ENCODE data around the gene ATE1.

Gene ATE1

GRCh38 chr10:121732172-121732571, 195.7 kb downstream of the ATE1 start:
- no peak for ATAC-seq
- TF ChIP-seq ZNF565 (CRISPR knock-in tag; conservative IDR thresholded peaks at IDR 0.05; ENCODE audit: low read depth) = no peak
- TF ChIP-seq ZFP3 (CRISPR knock-in tag; IDR thresholded peaks at IDR 0.05) = no peak
- no peak for TF ChIP-seq ISL1 (CRISPR knock-in tag; IDR thresholded peaks at IDR 0.05)
- no peak for TF ChIP-seq PATZ1 (CRISPR knock-in tag; IDR thresholded peaks at IDR 0.05; ENCODE audit: borderline replicate concordance)
- TF ChIP-seq SNAI2 (CRISPR knock-in tag; IDR thresholded peaks at IDR 0.05) = no peak
- TF ChIP-seq POU6F1 (CRISPR knock-in tag; IDR thresholded peaks at IDR 0.05; ENCODE audit: borderline replicate concordance, low read depth) = no peak
- TF ChIP-seq CSRNP3 (CRISPR knock-in tag; IDR thresholded peaks at IDR 0.05) = no peak
- no peak for TF ChIP-seq ZC3H10 (CRISPR knock-in tag; IDR thresholded peaks at IDR 0.05)
- TF ChIP-seq ARNTL (CRISPR knock-in tag; IDR thresholded peaks at IDR 0.05; ENCODE audit: borderline replicate concordance, low read depth) = no peak
- TF ChIP-seq ZNF8 (CRISPR knock-in tag; IDR thresholded peaks at IDR 0.05) = no peak
- TF ChIP-seq TCF4 (CRISPR knock-in tag; IDR thresholded peaks at IDR 0.05; ENCODE audit: borderline replicate concordance) = no peak
- no peak for TF ChIP-seq CSDC2 (CRISPR knock-in tag; IDR thresholded peaks at IDR 0.05)
- no peak for TF ChIP-seq ESRRG (CRISPR knock-in tag; IDR thresholded peaks at IDR 0.05)
- TF ChIP-seq BACH2 (CRISPR knock-in tag; IDR thresholded peaks at IDR 0.05; ENCODE audit: borderline replicate concordance) = no peak
- TF ChIP-seq TOX (CRISPR knock-in tag; IDR thresholded peaks at IDR 0.05; ENCODE audit: borderline replicate concordance) = no peak
- TF ChIP-seq RARB (CRISPR knock-in tag; IDR thresholded peaks at IDR 0.05) = no peak
- TF ChIP-seq PPARA (CRISPR knock-in tag; IDR thresholded peaks at IDR 0.05; ENCODE audit: borderline replicate concordance) = no peak
- TF ChIP-seq GLIS3 (CRISPR knock-in tag; IDR thresholded peaks at IDR 0.05) = no peak
- TF ChIP-seq OSR1 (CRISPR knock-in tag; IDR thresholded peaks at IDR 0.05) = no peak

GRCh38 chr10:121724282-121724681, 203.5 kb downstream of the ATE1 start:
- no peak for TF ChIP-seq ZFP30 (CRISPR knock-in tag; IDR thresholded peaks at IDR 0.05)
- TF ChIP-seq ARNTL (CRISPR knock-in tag; IDR thresholded peaks at IDR 0.05; ENCODE audit: borderline replicate concordance, low read depth) = no peak
- TF ChIP-seq POU6F1 (CRISPR knock-in tag; IDR thresholded peaks at IDR 0.05; ENCODE audit: borderline replicate concordance, low read depth) = no peak
- no peak for TF ChIP-seq CREB5 (CRISPR knock-in tag; IDR thresholded peaks at IDR 0.05; ENCODE audit: low read depth)
- TF ChIP-seq ZC3H10 (CRISPR knock-in tag; IDR thresholded peaks at IDR 0.05) = no peak
- no peak for TF ChIP-seq PPARA (CRISPR knock-in tag; IDR thresholded peaks at IDR 0.05; ENCODE audit: borderline replicate concordance)
- TF ChIP-seq OSR1 (CRISPR knock-in tag; IDR thresholded peaks at IDR 0.05) = no peak
- no peak for TF ChIP-seq ZFP3 (CRISPR knock-in tag; IDR thresholded peaks at IDR 0.05)
- no peak for ATAC-seq

GRCh38 chr10:121722665-121723064, 205.2 kb downstream of the ATE1 start:
- no peak for ATAC-seq
- TF ChIP-seq CSDC2 (CRISPR knock-in tag; IDR thresholded peaks at IDR 0.05) (no peak), TSHZ2 (CRISPR knock-in tag; IDR thresholded peaks at IDR 0.05) (no peak), POU6F1 (CRISPR knock-in tag; IDR thresholded peaks at IDR 0.05; ENCODE audit: borderline replicate concordance, low read depth) (no peak), OSR1 (CRISPR knock-in tag; IDR thresholded peaks at IDR 0.05) (no peak), ARNTL (CRISPR knock-in tag; IDR thresholded peaks at IDR 0.05; ENCODE audit: borderline replicate concordance, low read depth) (no peak), RARB (CRISPR knock-in tag; IDR thresholded peaks at IDR 0.05) (no peak), ZNF8 (CRISPR knock-in tag; IDR thresholded peaks at IDR 0.05) (no peak), PPARA (CRISPR knock-in tag; IDR thresholded peaks at IDR 0.05; ENCODE audit: borderline replicate concordance) (no peak), ZC3H10 (CRISPR knock-in tag; IDR thresholded peaks at IDR 0.05) (no peak), ZFP3 (CRISPR knock-in tag; IDR thresholded peaks at IDR 0.05) (no peak), CSRNP3 (CRISPR knock-in tag; IDR thresholded peaks at IDR 0.05) (no peak), SNAI2 (CRISPR knock-in tag; IDR thresholded peaks at IDR 0.05) (no peak), ZNF70 (CRISPR knock-in tag; IDR thresholded peaks at IDR 0.05) (no peak), TCF4 (CRISPR knock-in tag; IDR thresholded peaks at IDR 0.05; ENCODE audit: borderline replicate concordance) (no peak)

Measured in SK-N-SH treated with all-trans-retinoic acid at 6 μM for 48 hours (cell line).